ENCODE measurements around the gene PYM1.

GRCh38 chr12:55974308-55974730, 46.6 kb upstream of the PYM1 start:
- TF ChIP-seq CTCF (tag by site-specific recombination; IDR thresholded peaks at IDR 0.05): no peak
- peak; percentile 81 for TF ChIP-seq ZBTB20 (tag by site-specific recombination; IDR thresholded peaks at IDR 0.05)
- no peak for TF ChIP-seq ZNF513 (tag by site-specific recombination; IDR thresholded peaks at IDR 0.05)
- TF ChIP-seq ZFP3 (tag by site-specific recombination; IDR thresholded peaks at IDR 0.05; ENCODE audit: low read depth): no peak
- TF ChIP-seq ZNF658 (tag by site-specific recombination; IDR thresholded peaks at IDR 0.05): no peak
- TF ChIP-seq ZBTB1 (tag by site-specific recombination; IDR thresholded peaks at IDR 0.05): no peak
- no peak for TF ChIP-seq ZNF626 (tag by site-specific recombination; IDR thresholded peaks at IDR 0.05)
- TF ChIP-seq ZNF132 (tag by site-specific recombination; IDR thresholded peaks at IDR 0.05; ENCODE audit: borderline replicate concordance): no peak
